GM19099 (cell line): ENCODE results near the gene HIC1.

Experiments
- POLR2A ChIP-seq: IDR thresholded peaks from 3 replicates; pipeline ENCODE4 v1.6.1; 2011; ENCODE audit warnings: low read depth; ENCODE audit not compliant: insufficient read length; ENCODE audit errors: extremely low read depth

Gene HIC1

GRCh38 chr17:2107506-2107905 is 52.6 kb downstream of the HIC1 start:
- TF ChIP-seq POLR2A = no peak

DNA sequence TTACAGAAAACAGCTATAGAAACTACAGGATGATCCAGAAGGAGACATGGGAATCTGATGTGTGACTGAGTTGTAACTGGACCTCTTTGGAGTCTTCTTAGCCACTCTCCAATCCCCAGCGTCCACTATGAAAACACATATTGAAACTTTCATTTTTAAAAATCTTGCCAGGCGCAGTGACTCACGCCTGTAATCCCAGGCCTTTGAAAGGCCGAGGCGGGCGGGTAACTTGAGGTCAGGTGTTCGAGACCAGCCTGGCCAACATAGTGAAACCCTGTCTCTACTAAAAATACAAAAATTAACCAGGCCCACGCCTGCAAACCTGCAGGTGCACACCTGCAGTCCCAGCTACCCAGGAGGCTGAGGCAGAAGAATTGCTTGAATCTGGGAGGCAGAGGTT is 53.3 kb downstream of the HIC1 start:
- no peak for TF ChIP-seq POLR2A

DNA sequence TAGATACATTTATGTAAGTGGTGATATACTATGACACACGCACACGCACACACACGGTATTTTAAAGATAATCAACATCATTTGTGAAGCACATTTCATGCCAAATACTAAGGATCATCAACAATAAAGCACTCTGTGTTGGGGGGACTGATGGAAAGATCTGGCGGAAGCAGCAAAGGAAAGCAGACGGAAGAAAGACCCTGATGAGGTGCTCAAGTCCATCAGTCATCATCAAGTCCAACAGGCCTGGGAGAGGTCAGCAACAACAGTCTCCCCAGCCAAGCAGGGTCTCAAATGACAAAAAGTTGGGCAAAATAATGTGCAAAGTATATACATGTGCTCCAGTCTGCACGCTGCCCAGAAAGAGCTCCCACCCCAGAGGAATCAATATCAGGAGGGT is 55.5 kb downstream of the HIC1 start:
- TF ChIP-seq POLR2A = no peak

- TF ChIP-seq POLR2A = no peak
Observed at GRCh38 chr17:2111691-2112090, 56.8 kb downstream of the HIC1 start.
